ENCODE data around the gene PIP5K1C. TPM values are rescaled to one million over a fixed set of nuclear protein-coding genes. Genes with fewer than 3 reads are reported as not detected.

The PIP5K1C gene
- total and polyA plus RNA-seq, 9 of the 15 experiments (the other 6 are each of a cell fraction or from before 2014, with no cell fraction given), result 0.38 to 22.1 (median 4.1) TPM

- TF ChIP-seq ZNF395 (CRISPR knock-in tag; IDR thresholded peaks at IDR 0.05), result no peak
- TF ChIP-seq NKRF (IDR thresholded peaks at IDR 0.05; ENCODE audit: borderline replicate concordance), result no peak
- TF ChIP-seq ZBTB12 (CRISPR knock-in tag; IDR thresholded peaks at IDR 0.05), result no peak
- no peak for TF ChIP-seq PRPF4 (IDR thresholded peaks at IDR 0.05; ENCODE audit: insufficient read depth, low read depth, low read length, poor library complexity, severe bottlenecking)
- no peak for TF ChIP-seq ZKSCAN8 (CRISPR knock-in tag; IDR thresholded peaks at IDR 0.05)
- TF ChIP-seq ZBTB34 (CRISPR knock-in tag; IDR thresholded peaks at IDR 0.05), result no peak
- TF ChIP-seq POU5F1 (IDR thresholded peaks at IDR 0.05; ENCODE audit: borderline replicate concordance, low read depth, low read length, partially characterized antibody), result no peak
- TF ChIP-seq NFE2L1 (tag; IDR thresholded peaks at IDR 0.05; ENCODE audit: borderline replicate concordance, low read depth), result no peak
- TF ChIP-seq GATAD2A (IDR thresholded peaks at IDR 0.05), result 0 out of 2 replicates have a peak, but pooled peaks have one; percentile 39
- TF ChIP-seq SUPT5H (IDR thresholded peaks at IDR 0.05), result no peak
- peak; percentile 57 for TF ChIP-seq CTCFL (IDR thresholded peaks at IDR 0.05; ENCODE audit: borderline replicate concordance, insufficient read depth, low read depth, low read length, poor library complexity, severe bottlenecking)
- TF ChIP-seq BACH1 (tag; IDR thresholded peaks at IDR 0.05), result no peak
- no peak for TF ChIP-seq HDAC6 (IDR thresholded peaks at IDR 0.05; ENCODE audit: low read depth, low read length)
- no peak for TF ChIP-seq ZNF589 (CRISPR knock-in tag; IDR thresholded peaks at IDR 0.05; ENCODE audit: low read depth)
- TF ChIP-seq FOXJ2 (tag; IDR thresholded peaks at IDR 0.05), result no peak
- TF ChIP-seq NCOA2 (IDR thresholded peaks at IDR 0.05; ENCODE audit: partially characterized antibody in 2 of 2), result no peak
Measured at GRCh38 chr19:3665681-3666544, 34.4 kb downstream of the PIP5K1C start (continued).
